Inflammatory macrophage treated with lipopolysaccharide for 4 hours (primary cell): Measurements from ENCODE around the gene GNL3L.
"Not testable (repeated sequence)": the region's sequence is repeated elsewhere in the genome, so short reads cannot be mapped to it uniquely, and the experiment has no call there.

Experiments used
- DNase-seq: peaks from one replicate; pipeline ENCODE4 v3.0.0-alpha.2; 2020

Gene GNL3L

GRCh38 chrX:54561622-54562021 is 31.6 kb downstream of the GNL3L start:
- no peak for DNase-seq

DNA sequence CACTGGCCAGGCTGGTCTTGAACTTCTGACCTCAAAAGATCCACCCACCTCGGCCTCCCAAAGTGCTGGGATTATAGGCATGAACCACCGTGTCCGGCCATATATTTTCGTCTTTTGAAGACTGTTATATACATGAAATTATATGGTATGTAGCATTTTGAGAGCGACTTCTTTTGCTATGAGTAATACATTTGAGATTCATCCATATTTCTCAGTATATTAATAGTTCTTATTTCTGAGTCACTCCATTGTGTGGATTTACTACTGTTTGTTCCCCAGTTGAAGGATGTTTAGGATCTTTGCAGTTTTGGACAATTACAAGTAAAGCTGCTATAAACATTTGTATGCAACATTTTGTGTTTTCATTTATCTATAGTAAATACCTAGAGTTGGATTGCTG is 34.9 kb downstream of the GNL3L start:
- no peak for DNase-seq

- no peak for DNase-seq
Measured at GRCh38 chrX:54570332-54570731, 40.3 kb downstream of the GNL3L start.

DNA sequence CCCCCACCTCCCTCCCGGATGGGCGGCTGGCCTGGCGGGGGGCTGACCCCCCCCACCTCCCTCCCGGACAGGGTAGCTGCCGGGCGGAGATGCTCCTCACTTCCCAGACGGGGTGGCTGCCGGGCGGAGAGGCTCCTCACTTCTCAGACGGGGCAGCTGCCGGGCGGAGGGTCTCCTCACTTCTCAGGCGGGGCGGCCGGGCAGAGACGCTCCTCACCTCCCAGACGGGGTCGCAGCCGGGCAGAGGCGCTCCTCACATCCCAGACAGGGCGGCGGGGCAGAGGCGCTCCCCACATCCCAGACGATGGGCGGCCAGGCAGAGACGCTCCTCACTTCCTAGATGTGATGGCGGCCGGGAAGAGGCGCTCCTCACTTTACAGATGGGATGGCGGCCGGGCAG is 42.6 kb downstream of the GNL3L start:
- not testable (repeated sequence) for DNase-seq

- no peak for DNase-seq
Measured at GRCh38 chrX:54597728-54598127, 67.7 kb downstream of the GNL3L start.

DNA sequence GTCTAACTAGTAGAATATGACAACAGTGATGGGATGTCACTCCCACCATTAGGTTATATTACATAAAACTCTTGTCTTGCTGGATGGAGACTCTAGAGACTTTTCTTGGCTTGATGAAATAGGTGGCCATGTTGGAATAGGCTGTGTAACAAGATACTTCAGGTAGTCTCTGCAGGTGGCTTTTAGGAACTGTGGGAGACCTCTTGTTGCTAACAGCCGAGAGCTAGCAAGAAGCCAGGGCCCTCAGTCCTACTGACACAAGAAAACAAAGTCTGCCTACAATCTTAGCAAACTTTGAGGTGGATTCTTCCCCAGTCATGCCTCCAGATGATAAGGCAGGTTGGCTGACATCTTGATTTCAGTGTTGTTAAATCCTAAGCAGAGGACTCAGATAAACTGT is 72.5 kb downstream of the GNL3L start:
- no peak for DNase-seq
